BLaER1 (cell line): ENCODE measurements around the gene ANKIB1.
"Not testable (repeated sequence)": the region's sequence is repeated elsewhere in the genome, so short reads cannot be mapped to it uniquely, and the experiment has no call there.

Experiments
- H3K27ac ChIP-seq: shearing (Covaris generic); formaldehyde crosslinking; 2 replicates; pipeline ENCODE4 v1.8.1; 2022
- H3K27me3 ChIP-seq: shearing (Covaris generic); formaldehyde crosslinking; 2 replicates; pipeline ENCODE4 v1.8.1; 2022
- H3K36me3 ChIP-seq: shearing (Covaris generic); formaldehyde crosslinking; 2 replicates; pipeline ENCODE4 v1.8.1; 2022
- H3K4me1 ChIP-seq: shearing (Covaris generic); formaldehyde crosslinking; 2 replicates; pipeline ENCODE4 v1.8.1; 2022
- H3K4me2 ChIP-seq: shearing (Covaris generic); formaldehyde crosslinking; 2 replicates; pipeline ENCODE4 v1.8.1; 2022
- H3K4me3 ChIP-seq: shearing (Covaris generic); formaldehyde crosslinking; 2 replicates; pipeline ENCODE4 v1.8.1; 2022
- H3K9ac ChIP-seq: shearing (Covaris generic); formaldehyde crosslinking; 2 replicates; pipeline ENCODE4 v1.8.1; 2022
- H3K9me3 ChIP-seq: shearing (Covaris generic); formaldehyde crosslinking; 2 replicates; pipeline ENCODE4 v1.8.1; 2022
- H4K20me1 ChIP-seq: shearing (Covaris generic); formaldehyde crosslinking; 2 replicates; pipeline ENCODE4 v1.8.1; 2022
- Cebpa-rat ChIP-seq: shearing (Covaris generic); IDR thresholded peaks from 2 replicates; pipeline ENCODE4 v1.8.1; 2022

ANKIB1 gene

GRCh38 chr7:92242972-92243371 is 2.8 kb upstream of the ANKIB1 start:
- H3K4me1 ChIP-seq = peaks cover 23% of the 10 kb centered on the region
- no peak overlapping the region for H3K27ac ChIP-seq
- H3K36me3 ChIP-seq = peaks cover 33% of the 10 kb centered on the region
- peak; percentile 74; the same call in 1 of the 2 replicates for TF ChIP-seq Cebpa-rat
- no peaks in the 10 kb centered on the region for H3K27me3 ChIP-seq
- H3K4me3 ChIP-seq = no peak overlapping the region
- peaks cover 16% of the 10 kb centered on the region for H4K20me1 ChIP-seq
- H3K9me3 ChIP-seq = no peaks in the 10 kb centered on the region
- H3K4me2 ChIP-seq = no peak overlapping the region
- no peak overlapping the region for H3K9ac ChIP-seq

- Histone ChIP-seq H3K9me3 (no peaks in the 10 kb centered on the region), H3K27me3 (no peaks in the 10 kb centered on the region), H3K4me2 (peak overlapping the region; percentile 94), H3K36me3 (peaks cover 22% of the 10 kb centered on the region), H3K9ac (peak overlapping the region; percentile 93), H4K20me1 (peaks cover 32% of the 10 kb centered on the region), H3K4me1 (peaks cover 28% of the 10 kb centered on the region), H3K4me3 (peak overlapping the region; percentile 85), H3K27ac (peak overlapping the region; percentile 92)
- no peak for TF ChIP-seq Cebpa-rat
Measured at GRCh38 chr7:92244808-92245486, 827 bp upstream of the ANKIB1 start.

GRCh38 chr7:92246360-92247101 is 757 bp downstream of the ANKIB1 start:
- no peak for TF ChIP-seq Cebpa-rat
- H3K4me2 ChIP-seq = peak overlapping the region; percentile 94

GRCh38 chr7:92250603-92251002 is 4.8 kb downstream of the ANKIB1 start:
- Histone ChIP-seq H3K4me1 (peaks cover 14% of the 10 kb centered on the region), H4K20me1 (peaks cover 41% of the 10 kb centered on the region), H3K9me3 (peaks cover 26% of the 10 kb centered on the region), H3K4me2 (no peak overlapping the region), H3K9ac (no peak overlapping the region), H3K36me3 (peaks cover 36% of the 10 kb centered on the region), H3K4me3 (no peak overlapping the region), H3K27ac (no peak overlapping the region), H3K27me3 (no peaks in the 10 kb centered on the region)
- TF ChIP-seq Cebpa-rat = no peak

More at GRCh38 chr7:92246360-92247101, 757 bp downstream of the ANKIB1 start:
- H4K20me1 ChIP-seq = peaks cover 37% of the 10 kb centered on the region
- peak overlapping the region; percentile 93 for H3K9ac ChIP-seq
- peaks cover 28% of the 10 kb centered on the region for H3K4me1 ChIP-seq
- no peaks in the 10 kb centered on the region for H3K9me3 ChIP-seq
- H3K27ac ChIP-seq = peak overlapping the region; percentile 92
- peak overlapping the region; percentile 85 for H3K4me3 ChIP-seq
- no peaks in the 10 kb centered on the region for H3K27me3 ChIP-seq
- peaks cover 9% of the 10 kb centered on the region; the same call in 1 of the 2 replicates for H3K36me3 ChIP-seq

- Histone ChIP-seq H3K4me2 (no peak overlapping the region), H4K20me1 (peaks cover 41% of the 10 kb centered on the region), H3K36me3 (peaks cover 36% of the 10 kb centered on the region), H3K9ac (no peak overlapping the region), H3K4me1 (peaks cover 14% of the 10 kb centered on the region), H3K27ac (no peak overlapping the region), H3K9me3 (peaks cover 26% of the 10 kb centered on the region), H3K4me3 (no peak overlapping the region), H3K27me3 (no peaks in the 10 kb centered on the region)
- no peak for TF ChIP-seq Cebpa-rat
Measured at GRCh38 chr7:92251181-92251580, 5.4 kb downstream of the ANKIB1 start.

GRCh38 chr7:92253251-92253650 is 7.5 kb downstream of the ANKIB1 start:
- peaks cover 27% of the 10 kb centered on the region for H4K20me1 ChIP-seq
- H3K9ac ChIP-seq = no peak overlapping the region
- peaks cover 29% of the 10 kb centered on the region for H3K9me3 ChIP-seq
- no peak for TF ChIP-seq Cebpa-rat
- no peak overlapping the region for H3K4me2 ChIP-seq
- H3K36me3 ChIP-seq = peaks cover 43% of the 10 kb centered on the region
- H3K4me1 ChIP-seq = peaks cover 2% of the 10 kb centered on the region
- H3K27ac ChIP-seq = no peak overlapping the region
- H3K27me3 ChIP-seq = no peaks in the 10 kb centered on the region
- no peak overlapping the region for H3K4me3 ChIP-seq

- H3K27ac ChIP-seq, H3K4me2 ChIP-seq, H3K27me3 ChIP-seq, H3K4me3 ChIP-seq, H3K4me1 ChIP-seq, H3K9ac ChIP-seq: not testable (repeated sequence)
- peaks cover 41% of the 10 kb centered on the region for H3K36me3 ChIP-seq
- H3K9me3 ChIP-seq = peaks cover 33% of the 10 kb centered on the region
- H4K20me1 ChIP-seq = peaks cover 20% of the 10 kb centered on the region; the same call in 1 of the 2 replicates
Measured at GRCh38 chr7:92254800-92255199, 9.0 kb downstream of the ANKIB1 start.

GRCh38 chr7:92255308-92255707 is 9.5 kb downstream of the ANKIB1 start:
- no peak overlapping the region for H3K4me3 ChIP-seq
- no peaks in the 10 kb centered on the region for H3K27me3 ChIP-seq
- peaks cover 20% of the 10 kb centered on the region; the same call in 1 of the 2 replicates for H4K20me1 ChIP-seq
- H3K9me3 ChIP-seq = peaks cover 39% of the 10 kb centered on the region
- no peak overlapping the region for H3K9ac ChIP-seq
- no peaks in the 10 kb centered on the region for H3K4me1 ChIP-seq
- no peak for TF ChIP-seq Cebpa-rat
- no peak overlapping the region for H3K4me2 ChIP-seq
- H3K36me3 ChIP-seq = peaks cover 46% of the 10 kb centered on the region
- no peak overlapping the region for H3K27ac ChIP-seq

- Histone ChIP-seq H3K9me3 (peaks cover 48% of the 10 kb centered on the region), H4K20me1 (peaks cover 19% of the 10 kb centered on the region; the same call in 1 of the 2 replicates)
Measured at GRCh38 chr7:92259062-92259461, 13.3 kb downstream of the ANKIB1 start.

More at GRCh38 chr7:92259062-92259461, 13.3 kb downstream of the ANKIB1 start:
- H3K36me3 ChIP-seq = peaks cover 43% of the 10 kb centered on the region
- H3K4me1 ChIP-seq = no peaks in the 10 kb centered on the region
- no peak overlapping the region for H3K9ac ChIP-seq
- no peak overlapping the region for H3K27ac ChIP-seq
- H3K4me3 ChIP-seq = no peak overlapping the region
- no peak overlapping the region for H3K4me2 ChIP-seq
- no peak for TF ChIP-seq Cebpa-rat
- no peaks in the 10 kb centered on the region for H3K27me3 ChIP-seq
